ENCODE results near the gene KIAA1958. TPM values are rescaled to one million over a fixed set of nuclear protein-coding genes. Genes with fewer than 3 reads are reported as not detected.

The KIAA1958 gene
- total and polyA plus RNA-seq, 8 donors, result 1.4 to 11.8 (median 5.6) TPM

- no peaks in the 10 kb centered on the region for H3K9me3 ChIP-seq
- WGBS, 2 donors, result 55 to 59% methylated on average over 9 of the region's 9 CpGs
- H3K4me3 ChIP-seq, result no peak overlapping the region
- DNase-seq (peak in 4 of 6 donors; percentile 33 to 67 (median 46)), ATAC-seq (peak; percentile 73 to 87 (median 84)), FAIRE-seq (no peak)
- intact Hi-C loops (cut with DNase I), result no loop called here
- no peaks in the 10 kb centered on the region for H3K36me3 ChIP-seq
- TF ChIP-seq CTCF (IDR thresholded peaks at IDR 0.05), result no peak
- H3K27ac ChIP-seq, result peak overlapping the region in 2 of 4 donors; percentile 20 to 48
- peaks cover 9 to 33% (median 24%) of the 10 kb centered on the region in 3 donors for H3K4me1 ChIP-seq
- no peaks in the 10 kb centered on the region for H3K27me3 ChIP-seq
These were observed 69.3 kb downstream of the KIAA1958 start for GRCh38 chr9:112555844-112556482.

- DNase-seq (no peak), FAIRE-seq (no peak), ATAC-seq (no peak)
- no peak overlapping the region for H3K4me3 ChIP-seq
- H3K27ac ChIP-seq, result peak overlapping the region in 2 of 4 donors; percentile 20 to 48
- WGBS, 2 donors, result 75 to 78% methylated on average over 6 of the region's 6 CpGs
- H3K9me3 ChIP-seq, result no peaks in the 10 kb centered on the region
- no peaks in the 10 kb centered on the region for H3K27me3 ChIP-seq
- intact Hi-C loops (cut with DNase I), result no loop called here
- H3K36me3 ChIP-seq, result no peaks in the 10 kb centered on the region
- H3K4me1 ChIP-seq, result peaks cover 11 to 31% (median 19%) of the 10 kb centered on the region in 3 donors
- no peak for TF ChIP-seq CTCF (IDR thresholded peaks at IDR 0.05)
These were observed 70.1 kb downstream of the KIAA1958 start for GRCh38 chr9:112556497-112557442.

GRCh38 chr9:112558476-112558875, 71.8 kb downstream of the KIAA1958 start:
- Histone ChIP-seq H3K4me3 (no peak overlapping the region), H3K9me3 (no peaks in the 10 kb centered on the region), H3K4me1 (peaks cover 15 to 30% (median 16%) of the 10 kb centered on the region in 3 donors), H3K27ac (no peak overlapping the region), H3K36me3 (no peaks in the 10 kb centered on the region), H3K27me3 (no peaks in the 10 kb centered on the region)
- no peak for ATAC-seq
- WGBS, 2 donors, result 30 to 45% methylated on average over 1 of the region's 1 CpG
- no peak for FAIRE-seq
- no peak for TF ChIP-seq CTCF (IDR thresholded peaks at IDR 0.05)
- no peak for DNase-seq
- intact Hi-C loops (cut with DNase I), result no loop called here

GRCh38 chr9:112558978-112559377, 72.4 kb downstream of the KIAA1958 start:
- no peak for DNase-seq
- intact Hi-C loops (cut with DNase I), result no loop called here
- no peak overlapping the region for H3K4me3 ChIP-seq
- H3K27ac ChIP-seq, result no peak overlapping the region
- H3K27me3 ChIP-seq, result no peaks in the 10 kb centered on the region
- 84 to 92% methylated on average over 2 of the region's 2 CpGs for WGBS, 2 donors
- ATAC-seq, result no peak
- no peak for TF ChIP-seq CTCF (IDR thresholded peaks at IDR 0.05)
- no peaks in the 10 kb centered on the region for H3K9me3 ChIP-seq
- no peak for FAIRE-seq
- H3K36me3 ChIP-seq, result no peaks in the 10 kb centered on the region
- peaks cover 10 to 25% (median 11%) of the 10 kb centered on the region in 3 donors for H3K4me1 ChIP-seq
